Aorta (tissue), 5 donors: ENCODE results near the gene PXN. TPM values are rescaled to one million over a fixed set of nuclear protein-coding genes. Genes with fewer than 3 reads are reported as not detected.

Experiments used
- ATAC-seq: fragments of 200-7000 bp; cut with Tn5 transposase; one replicate; pipeline ENCODE4 v1.9.1; 2022; ENCODE audit warnings: moderate library complexity; ENCODE audit not compliant: low FRiP score
- DNase-seq, 2 donors: peaks; one replicate each; pipeline ENCODE4 v3.0.0-alpha.2; 2020
- H3K27ac ChIP-seq, 2 donors: one replicate each; pipeline ENCODE4 v1.5.1; 2013; ENCODE audit warnings: low read length in 2 of 2, mild to moderate bottlenecking in 2 of 2, moderate library complexity in 2 of 2, control low read depth in 1 of 2, inconsistent platforms in 1 of 2, low read depth in 1 of 2
- H3K27me3 ChIP-seq, 2 donors: one replicate each; pipeline ENCODE4 v1.6.1; 2013; ENCODE audit warnings: control low read depth in 1 of 2, low read length in 1 of 2, mild to moderate bottlenecking in 1 of 2, moderate library complexity in 1 of 2; ENCODE audit not compliant: insufficient read depth in 2 of 2, control insufficient read depth in 1 of 2
- H3K36me3 ChIP-seq, 2 donors: one replicate each; pipeline ENCODE4 v1.6.1; 2013; ENCODE audit warnings: control low read depth in 1 of 2, low read length in 1 of 2, mild to moderate bottlenecking in 1 of 2; ENCODE audit not compliant: insufficient read depth in 2 of 2, control insufficient read depth in 1 of 2
- H3K4me1 ChIP-seq, 2 donors: one replicate each; pipeline ENCODE4 v1.6.1; 2013; ENCODE audit warnings: low read length in 2 of 2, control low read depth in 1 of 2, mild to moderate bottlenecking in 1 of 2, moderate library complexity in 1 of 2; ENCODE audit not compliant: insufficient read depth in 2 of 2, control insufficient read depth in 1 of 2
- H3K4me3 ChIP-seq, 2 donors: one replicate each; pipeline ENCODE4 v1.5.1; 2013; ENCODE audit warnings: low read length in 2 of 2, control low read depth in 1 of 2, mild to moderate bottlenecking in 1 of 2
- H3K9me3 ChIP-seq: one replicate; pipeline ENCODE4 v1.6.1; 2013; ENCODE audit warnings: mild to moderate bottlenecking, low read length; ENCODE audit not compliant: control insufficient read depth
- WGBS, 2 donors: extraction: QIAGEN DNeasy Blood & Tissue Kit; methylation state at CpG; one replicate each; pipeline ENCODE4 v1.1.7; 2013; 5-methylcytosine and 5-hydroxymethylcytosine counted together
- intact Hi-C, 2 donors: fragments of 100-400 bp; cut with DNase I; formaldehyde crosslinking; loops; one replicate each; pipeline versions ENCODE4 v1.14.2 to v1.15.0; 2022
- polyA plus RNA-seq, 2 donors: library from polyadenylated mRNA; stranded (reverse); fragments of 200-250 nt; gene quantifications; one replicate each; pipeline ENCODE4 v1.2.3, GENCODE V29; 2013
- total RNA-seq, 2 donors: library from RNA; stranded (reverse); fragmentation: NEBNext Ultra II Directional; extraction: Animal tissue kit (Norgen Biotek cat#: 25700); gene quantifications; one replicate each; pipeline ENCODE4 v1.2.1, GENCODE V29; 2021
- donor health status: healthy with polysubstance abuse.
- donor health status: Bipolar disorder and iron deficiency.
- donor health status: DM: no; HTN: no; CAD: no.
- donor health status: DM: no; HTN: no; CAD: no.
- donor health status: DM: yes; HTN: yes; CAD: no.

The PXN gene
- total and polyA plus RNA-seq, 4 donors = 31.3 to 138 (median 95.3) TPM

GRCh38 chr12:120286768-120287490 lies 21.4 kb upstream of the PXN start:
- H3K9me3 ChIP-seq = no peaks in the 10 kb centered on the region
- no peaks in the 10 kb centered on the region for H3K36me3 ChIP-seq
- H3K4me1 ChIP-seq = no peaks in the 10 kb centered on the region
- no peak overlapping the region for H3K4me3 ChIP-seq
- ATAC-seq = no peak
- no peak overlapping the region for H3K27ac ChIP-seq
- intact Hi-C loops = no loop called here
- H3K27me3 ChIP-seq = no peaks in the 10 kb centered on the region
- no peak for DNase-seq
- 30 to 32% methylated on average over 7 of the region's 7 CpGs for WGBS, 2 donors

GRCh38 chr12:120284381-120284780 lies 18.9 kb upstream of the PXN start:
- DNase-seq (no peak), ATAC-seq (no peak)
- intact Hi-C loops = no loop called here

GRCh38 chr12:120283318-120283717 lies 17.8 kb upstream of the PXN start:
- intact Hi-C loops = no loop called here
- no peak for ATAC-seq

More at GRCh38 chr12:120284381-120284780, 18.9 kb upstream of the PXN start:
- Histone ChIP-seq H3K27me3 (no peaks in the 10 kb centered on the region), H3K27ac (no peak overlapping the region), H3K4me3 (no peak overlapping the region), H3K4me1 (no peaks in the 10 kb centered on the region), H3K36me3 (no peaks in the 10 kb centered on the region), H3K9me3 (no peaks in the 10 kb centered on the region)
- 82 to 84% methylated on average over 3 of the region's 3 CpGs for WGBS, 2 donors

GRCh38 chr12:120278137-120279069 lies 12.9 kb upstream of the PXN start:
- H3K36me3 ChIP-seq = no peaks in the 10 kb centered on the region
- no peak overlapping the region for H3K4me3 ChIP-seq
- no peaks in the 10 kb centered on the region for H3K27me3 ChIP-seq
- H3K27ac ChIP-seq = no peak overlapping the region
- ATAC-seq (no peak), DNase-seq (no peak)
- 95 to 97% methylated on average over 42 to 57 of the region's 57 CpGs for WGBS, 2 donors
- intact Hi-C loops = no loop called here
- no peaks in the 10 kb centered on the region for H3K4me1 ChIP-seq
- no peaks in the 10 kb centered on the region for H3K9me3 ChIP-seq

More at GRCh38 chr12:120283318-120283717, 17.8 kb upstream of the PXN start:
- H3K9me3 ChIP-seq = no peaks in the 10 kb centered on the region
- H3K27me3 ChIP-seq = no peaks in the 10 kb centered on the region
- H3K4me1 ChIP-seq = no peaks in the 10 kb centered on the region
- 57 to 67% methylated on average over 7 of the region's 7 CpGs for WGBS, 2 donors
- DNase-seq = no peak
- H3K36me3 ChIP-seq = no peaks in the 10 kb centered on the region
- H3K4me3 ChIP-seq = no peak overlapping the region
- H3K27ac ChIP-seq = no peak overlapping the region

- Histone ChIP-seq H3K9me3 (no peaks in the 10 kb centered on the region), H3K36me3 (no peaks in the 10 kb centered on the region), H3K27me3 (no peaks in the 10 kb centered on the region), H3K27ac (no peak overlapping the region), H3K4me1 (no peaks in the 10 kb centered on the region), H3K4me3 (no peak overlapping the region)
- 94 to 95% methylated on average over 6 of the region's 6 CpGs for whole genome bisulfite sequencing, 2 donors
- no peak for ATAC-seq
- DNase-seq = no peak
- intact Hi-C loops = no loop called here
Observed at GRCh38 chr12:120276734-120277133, 11.2 kb upstream of the PXN start.

GRCh38 chr12:120267736-120268135 lies 2.2 kb upstream of the PXN start:
- Histone ChIP-seq H3K4me1 (peaks cover 0 to 2% of the 10 kb centered on the region in 2 donors), H3K27me3 (no peaks in the 10 kb centered on the region), H3K36me3 (no peaks in the 10 kb centered on the region), H3K9me3 (no peaks in the 10 kb centered on the region), H3K4me3 (no peak overlapping the region), H3K27ac (no peak overlapping the region)
- ATAC-seq (no peak), DNase-seq (no peak)
- intact Hi-C loops = no loop called here
- WGBS, 2 donors = 60 to 61% methylated on average over 4 of the region's 4 CpGs

- no peaks in the 10 kb centered on the region for H3K9me3 ChIP-seq
- H3K4me3 ChIP-seq = no peak overlapping the region
- peaks cover 3 to 4% of the 10 kb centered on the region in 2 donors for H3K4me1 ChIP-seq
- ATAC-seq = no peak
- WGBS, 2 donors = 38% methylated on average over 8 of the region's 8 CpGs
- no peak for DNase-seq
- no peaks in the 10 kb centered on the region for H3K27me3 ChIP-seq
- intact Hi-C loops = no loop called here
- H3K36me3 ChIP-seq = no peaks in the 10 kb centered on the region
- no peak overlapping the region for H3K27ac ChIP-seq
Observed at GRCh38 chr12:120266180-120266870, 795 bp upstream of the PXN start.

GRCh38 chr12:120264904-120265472 lies 542 bp downstream of the PXN start:
- no peak for ATAC-seq
- WGBS, 2 donors = 0 to 2% methylated on average over 16 to 29 of the region's 29 CpGs
- Histone ChIP-seq H3K4me1 (peaks cover 3 to 4% of the 10 kb centered on the region in 2 donors), H3K36me3 (no peaks in the 10 kb centered on the region), H3K27ac (peak overlapping the region; percentile 46 to 76), H3K4me3 (peak overlapping the region; percentile 68 to 88), H3K27me3 (no peaks in the 10 kb centered on the region), H3K9me3 (no peaks in the 10 kb centered on the region)
- intact Hi-C loops = loop anchor here (1.0 kb wide), 1 partner anchor 37 kb away; no protein-coding TSS in a partner anchor
- DNase-seq = no peak
